A549 (cell line): ENCODE results near the gene CD207.
"Not testable (repeated sequence)": the region's sequence is repeated elsewhere in the genome, so short reads cannot be mapped to it uniquely, and the experiment has no call there.

Experiments used
- CHD2 ChIP-seq: fragments of 150-350 bp; IDR thresholded peaks from 2 replicates; pipeline ENCODE4 v1.6.1; 2014; ENCODE audit warnings: low read length; ENCODE audit not compliant: partially characterized antibody
- CHD4 ChIP-seq: fragments of 200-600 bp; sonication (generic); IDR thresholded peaks from 2 replicates; pipeline ENCODE4 v1.6.1; 2016; ENCODE audit warnings: antibody characterized with exemption, mild to moderate bottlenecking, borderline replicate concordance
- EP300 ChIP-seq, 2 experiments: fragments of >200 bp; sonication (Bioruptor Twin); formaldehyde crosslinking; IDR thresholded peaks; 2 replicates in 1 of 2; 3 replicates in 1 of 2; pipeline ENCODE4 v1.6.1; 2016 to 2017
- FOSL2 ChIP-seq, 2 experiments: fragments of 450-650 bp in 1 of 2; fragments of >200 bp in 1 of 2; sonication (Bioruptor Twin) in 1 of 2; formaldehyde crosslinking; IDR thresholded peaks; 2 replicates each; pipeline versions ENCODE4 v1.5.0 to v1.6.1; 2016 to 2020; ENCODE audit warnings: mild to moderate bottlenecking in 1 of 2, moderate library complexity in 1 of 2
- JUNB ChIP-seq: fragments of >200 bp; sonication (Bioruptor Twin); formaldehyde crosslinking; IDR thresholded peaks from 2 replicates; pipeline ENCODE4 v1.6.1; 2016
- NR3C1 ChIP-seq: fragments of >200 bp; sonication (Bioruptor Twin); formaldehyde crosslinking; IDR thresholded peaks from 3 replicates; pipeline ENCODE4 v1.6.1; 2017
- POLR2A ChIP-seq: IDR thresholded peaks from 2 replicates; pipeline ENCODE4 v1.6.1; 2012; ENCODE audit warnings: mild to moderate bottlenecking, low read length
- TF ChIP-seq, protein P1 (sequence below): fragments of >200 bp; sonication (Bioruptor Twin); formaldehyde crosslinking; IDR thresholded peaks from 3 replicates; pipeline ENCODE4 v1.5.1; 2016
- TF ChIP-seq, protein P2 (sequence below): fragments of 250-450 bp; sonication (Bioruptor Pico); IDR thresholded peaks from 2 replicates; pipeline ENCODE4 v1.5.0; 2021; ENCODE audit warnings: mild to moderate bottlenecking, moderate library complexity, borderline replicate concordance

DNA sequence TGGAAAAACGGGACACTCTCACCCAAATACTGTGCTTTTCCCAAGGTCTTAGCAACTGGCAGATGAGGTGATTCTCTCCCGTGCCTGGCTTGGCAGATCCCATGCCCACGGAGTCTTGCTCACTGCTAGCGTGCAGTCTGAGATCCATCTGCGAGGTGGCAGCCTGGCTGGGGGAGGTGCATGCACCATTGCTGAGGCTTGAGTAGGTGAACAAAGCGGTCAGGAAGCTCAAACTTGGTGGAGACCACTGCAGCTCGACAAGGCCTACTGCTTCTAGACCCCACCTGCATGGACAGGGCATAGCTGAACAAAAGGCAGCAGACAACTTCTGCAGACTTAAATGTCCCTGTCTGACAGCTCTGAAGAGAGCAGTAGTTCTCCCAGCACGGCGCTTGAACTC is 40.5 kb upstream of the CD207 start:
- TF ChIP-seq, protein P1, sequence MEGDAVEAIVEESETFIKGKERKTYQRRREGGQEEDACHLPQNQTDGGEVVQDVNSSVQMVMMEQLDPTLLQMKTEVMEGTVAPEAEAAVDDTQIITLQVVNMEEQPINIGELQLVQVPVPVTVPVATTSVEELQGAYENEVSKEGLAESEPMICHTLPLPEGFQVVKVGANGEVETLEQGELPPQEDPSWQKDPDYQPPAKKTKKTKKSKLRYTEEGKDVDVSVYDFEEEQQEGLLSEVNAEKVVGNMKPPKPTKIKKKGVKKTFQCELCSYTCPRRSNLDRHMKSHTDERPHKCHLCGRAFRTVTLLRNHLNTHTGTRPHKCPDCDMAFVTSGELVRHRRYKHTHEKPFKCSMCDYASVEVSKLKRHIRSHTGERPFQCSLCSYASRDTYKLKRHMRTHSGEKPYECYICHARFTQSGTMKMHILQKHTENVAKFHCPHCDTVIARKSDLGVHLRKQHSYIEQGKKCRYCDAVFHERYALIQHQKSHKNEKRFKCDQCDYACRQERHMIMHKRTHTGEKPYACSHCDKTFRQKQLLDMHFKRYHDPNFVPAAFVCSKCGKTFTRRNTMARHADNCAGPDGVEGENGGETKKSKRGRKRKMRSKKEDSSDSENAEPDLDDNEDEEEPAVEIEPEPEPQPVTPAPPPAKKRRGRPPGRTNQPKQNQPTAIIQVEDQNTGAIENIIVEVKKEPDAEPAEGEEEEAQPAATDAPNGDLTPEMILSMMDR: not testable (repeated sequence)
- not testable (repeated sequence) for TF ChIP-seq EP300 (IDR thresholded peaks at IDR 0.05); JUNB; FOSL2 (IDR thresholded peaks at IDR 0.05); FOSL2 (CRISPR knock-in tag; IDR thresholded peaks at IDR 0.05); CHD2; CHD4; POLR2A; NR3C1
- TF ChIP-seq, protein P2, sequence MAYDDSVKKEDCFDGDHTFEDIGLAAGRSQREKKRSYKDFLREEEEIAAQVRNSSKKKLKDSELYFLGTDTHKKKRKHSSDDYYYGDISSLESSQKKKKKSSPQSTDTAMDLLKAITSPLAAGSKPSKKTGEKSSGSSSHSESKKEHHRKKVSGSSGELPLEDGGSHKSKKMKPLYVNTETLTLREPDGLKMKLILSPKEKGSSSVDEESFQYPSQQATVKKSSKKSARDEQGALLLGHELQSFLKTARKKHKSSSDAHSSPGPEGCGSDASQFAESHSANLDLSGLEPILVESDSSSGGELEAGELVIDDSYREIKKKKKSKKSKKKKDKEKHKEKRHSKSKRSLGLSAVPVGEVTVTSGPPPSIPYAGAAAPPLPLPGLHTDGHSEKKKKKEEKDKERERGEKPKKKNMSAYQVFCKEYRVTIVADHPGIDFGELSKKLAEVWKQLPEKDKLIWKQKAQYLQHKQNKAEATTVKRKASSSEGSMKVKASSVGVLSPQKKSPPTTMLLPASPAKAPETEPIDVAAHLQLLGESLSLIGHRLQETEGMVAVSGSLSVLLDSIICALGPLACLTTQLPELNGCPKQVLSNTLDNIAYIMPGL (CRISPR knock-in tag): not testable (repeated sequence)
